Measurements from ENCODE around the gene TBCCD1. TPM values are rescaled to one million over a fixed set of nuclear protein-coding genes. Genes with fewer than 3 reads are reported as not detected.

Gene TBCCD1
- total RNA-seq, 1 donor from 2014 or later: 10.6 TPM

DNA sequence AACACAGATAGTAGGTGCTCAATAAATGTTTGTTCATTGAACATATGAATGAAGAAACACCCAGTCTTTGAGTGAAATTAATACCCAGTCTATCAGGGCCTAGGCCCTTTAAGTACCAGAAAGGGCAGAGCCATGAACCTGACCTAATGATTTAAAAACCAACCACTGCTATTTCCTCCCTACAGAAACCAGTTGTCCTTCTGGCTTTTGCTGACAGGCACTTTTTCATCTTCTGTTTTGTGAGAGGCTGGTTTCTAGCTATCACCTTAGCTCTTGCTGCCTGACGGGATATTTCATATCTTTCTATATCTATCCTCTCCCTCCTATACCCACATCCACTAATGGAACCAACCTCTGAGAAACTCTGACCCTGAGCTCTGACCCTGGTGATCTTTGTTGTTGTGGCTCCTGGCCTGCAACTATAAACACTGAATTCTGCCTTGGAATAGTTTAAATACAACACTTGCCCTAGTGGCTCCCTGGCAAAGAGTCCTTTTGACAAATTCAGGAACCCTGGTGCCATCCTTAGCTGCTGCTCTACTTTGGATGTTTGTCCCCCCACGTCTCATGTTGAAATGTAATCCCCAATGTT lies 41.6 kb upstream of the TBCCD1 start:
- Histone ChIP-seq H3K9me3 (no peaks in the 10 kb centered on the region), H3K27me3 (no peaks in the 10 kb centered on the region), H3K27ac (no peak overlapping the region), H3K4me1 (no peaks in the 10 kb centered on the region), H3K4me3 (no peak overlapping the region), H3K36me3 (no peaks in the 10 kb centered on the region)
- DNase-seq (ENCODE audit: extremely low spot score in 2 of 2): no peak
- intact Hi-C loops (cut with DNase I): no loop called here
- TF ChIP-seq CTCF (IDR thresholded peaks at IDR 0.05) (no peak), POLR2A (IDR thresholded peaks at IDR 0.05) (no peak), POLR2AphosphoS5 (IDR thresholded peaks at IDR 0.05; ENCODE audit: insufficient read depth in 1 of 2, low read depth in 1 of 2) (no peak)

- Histone ChIP-seq H3K27me3 (no peaks in the 10 kb centered on the region), H3K9me3 (no peaks in the 10 kb centered on the region), H3K36me3 (no peaks in the 10 kb centered on the region), H3K4me1 (no peaks in the 10 kb centered on the region), H3K27ac (no peak overlapping the region), H3K4me3 (no peak overlapping the region)
- intact Hi-C loops (cut with DNase I): no loop called here
- TF ChIP-seq POLR2A (IDR thresholded peaks at IDR 0.05): no peak
- no peak for TF ChIP-seq POLR2AphosphoS5 (IDR thresholded peaks at IDR 0.05; ENCODE audit: insufficient read depth in 1 of 2, low read depth in 1 of 2)
- no peak for TF ChIP-seq CTCF (IDR thresholded peaks at IDR 0.05)
- no peak for DNase-seq (ENCODE audit: extremely low spot score in 2 of 2)
Measured at GRCh38 chr3:186605561-186606545, 38.7 kb upstream of the TBCCD1 start.

- DNase-seq (ENCODE audit: extremely low spot score in 2 of 2): no peak
- Histone ChIP-seq H3K4me3 (no peak overlapping the region), H3K27ac (no peak overlapping the region), H3K36me3 (no peaks in the 10 kb centered on the region), H3K9me3 (no peaks in the 10 kb centered on the region), H3K27me3 (no peaks in the 10 kb centered on the region), H3K4me1 (no peaks in the 10 kb centered on the region)
- intact Hi-C loops (cut with DNase I): no loop called here
- TF ChIP-seq POLR2A (IDR thresholded peaks at IDR 0.05) (no peak), POLR2AphosphoS5 (IDR thresholded peaks at IDR 0.05; ENCODE audit: insufficient read depth in 1 of 2, low read depth in 1 of 2) (no peak), CTCF (IDR thresholded peaks at IDR 0.05) (no peak)
Measured at GRCh38 chr3:186605078-186605477, 37.9 kb upstream of the TBCCD1 start.

DNA sequence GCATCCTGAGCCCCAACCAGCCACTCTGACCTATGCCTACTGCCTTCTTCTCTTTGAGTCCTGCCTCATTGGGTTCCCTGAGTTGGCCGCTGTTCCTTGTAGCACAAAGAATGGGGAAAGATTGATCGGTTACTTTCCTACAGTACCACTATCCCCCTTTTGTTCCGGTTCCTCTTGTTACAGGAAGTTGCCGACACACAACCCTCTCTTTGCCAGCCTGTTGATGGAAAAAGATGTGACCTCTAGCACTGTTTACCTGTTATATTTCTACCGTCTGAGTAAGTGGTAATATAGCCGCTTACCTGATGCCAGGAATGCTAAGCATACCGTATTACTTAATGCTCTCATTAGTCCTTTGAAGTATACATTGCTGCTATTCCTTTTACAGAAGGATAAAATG lies 36.0 kb upstream of the TBCCD1 start:
- intact Hi-C loops (cut with DNase I): no loop called here
- no peak for DNase-seq (ENCODE audit: extremely low spot score in 2 of 2)
- no peaks in the 10 kb centered on the region for H3K36me3 ChIP-seq

More for the DNA sequence above, 36.0 kb upstream of the TBCCD1 start:
- no peak for TF ChIP-seq POLR2AphosphoS5 (IDR thresholded peaks at IDR 0.05; ENCODE audit: insufficient read depth in 1 of 2, low read depth in 1 of 2)
- no peak for TF ChIP-seq POLR2A (IDR thresholded peaks at IDR 0.05)
- no peak for TF ChIP-seq CTCF (IDR thresholded peaks at IDR 0.05)
- no peaks in the 10 kb centered on the region for H3K4me1 ChIP-seq
- H3K4me3 ChIP-seq: no peak overlapping the region
- H3K9me3 ChIP-seq: no peaks in the 10 kb centered on the region
- H3K27me3 ChIP-seq: no peaks in the 10 kb centered on the region
- no peak overlapping the region for H3K27ac ChIP-seq
